ENCODE measurements around the gene KMT2C.

- TF ChIP-seq NFIC (IDR thresholded peaks at IDR 0.05) (no peak), EP300 (IDR thresholded peaks at IDR 0.05; ENCODE audit: borderline replicate concordance) (no peak), MAX (IDR thresholded peaks at IDR 0.05) (no peak), EGR1 (IDR thresholded peaks at IDR 0.05) (no peak)
Measured at GRCh38 chr7:152333134-152333533, 102.7 kb downstream of the KMT2C start.
